Anterior cingulate cortex (tissue), 58 donors: Measurements from ENCODE around the gene NTHL1.

Experiments
- DNase-seq, 58 donors: peaks; one replicate each; lab custom pipeline; 2025; lab: John Stamatoyannopoulos, UW

The NTHL1 gene

DNA sequence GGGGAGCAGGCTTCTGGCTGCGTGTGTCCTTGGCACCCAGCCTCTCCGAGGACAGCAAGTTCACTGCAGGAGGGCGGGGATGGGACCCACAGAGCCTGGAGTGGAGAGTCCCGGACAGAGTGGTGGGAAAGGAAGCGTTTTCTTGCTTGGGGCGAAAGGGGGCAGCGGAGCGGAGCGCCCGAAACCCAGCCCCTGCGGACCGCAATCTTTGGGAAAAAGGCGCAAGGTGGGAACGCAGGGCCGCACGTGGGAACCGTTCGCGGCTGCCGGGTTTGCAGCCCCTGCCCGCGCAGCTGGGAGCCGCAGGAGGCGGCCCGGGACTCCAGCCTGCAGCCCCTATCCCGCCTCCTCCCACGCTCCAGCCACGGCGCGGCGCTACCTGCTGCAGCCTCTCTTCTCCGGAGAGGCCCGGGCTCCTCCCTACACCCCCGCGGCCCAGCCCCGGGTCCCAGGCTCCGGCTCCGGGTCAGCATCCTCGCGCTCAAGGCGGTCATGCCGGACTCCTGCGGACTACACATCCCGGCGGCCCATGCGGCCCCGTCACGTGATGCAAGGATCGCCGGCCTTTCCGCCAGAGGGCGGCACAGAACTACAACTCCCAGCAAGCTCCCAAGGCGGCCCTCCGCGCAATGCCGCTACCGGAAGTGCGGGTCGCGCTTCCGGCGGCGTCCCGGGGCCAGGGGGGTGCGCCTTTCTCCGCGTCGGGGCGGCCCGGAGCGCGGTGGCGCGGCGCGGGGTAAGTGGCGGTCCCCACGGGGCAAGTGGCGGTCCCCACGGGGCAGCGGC, at the start of gene NTHL1, which contains the start of gene TSC2:
TSS of gene NTHL1 (minus strand) at position 505 of the 786 bp plus-strand sequence. CDS start at position 494, 11 bp downstream.
TSS of gene TSC2 (plus strand) at position 656 of the 786 bp plus-strand sequence. CDS start 631 bp downstream, outside the sequence.
- DNase-seq = peak; percentile 61 to 99 (median 95)

DNA sequence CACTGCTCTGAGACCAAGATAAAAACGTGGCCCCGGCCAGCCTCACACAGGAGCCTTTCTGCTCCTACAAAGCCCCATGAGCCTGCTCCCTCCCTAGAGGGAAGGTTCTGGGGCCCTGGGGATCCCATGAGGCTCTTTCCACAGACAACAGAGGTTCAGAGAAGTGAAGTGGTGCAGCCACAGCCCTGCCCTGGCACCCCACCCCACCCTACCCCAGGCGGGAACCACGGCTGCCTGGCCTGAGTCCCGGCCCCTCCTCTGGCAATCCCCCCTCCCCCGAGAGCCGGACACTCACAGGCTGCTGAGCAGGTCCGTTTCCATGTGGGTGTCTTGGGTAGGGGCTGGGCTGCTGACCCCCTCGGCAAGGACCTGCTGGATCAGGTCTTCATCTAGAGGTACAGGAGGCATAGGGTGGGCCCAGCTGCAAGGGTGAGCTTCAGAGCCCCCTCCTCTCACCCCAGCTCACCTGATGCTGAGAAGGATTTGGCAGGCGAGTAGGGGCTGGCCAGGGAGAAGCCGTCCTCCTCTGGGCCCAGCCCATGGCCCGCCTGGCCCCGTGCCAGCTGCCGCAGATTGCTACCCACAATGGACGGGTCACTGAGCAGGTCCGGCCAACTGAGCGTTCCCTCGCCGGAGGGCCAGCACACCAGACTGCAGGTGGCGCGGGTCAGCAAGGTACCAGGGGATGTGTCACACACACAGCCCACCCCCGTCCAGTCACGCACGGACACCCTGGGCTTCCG, 49.4 kb upstream of the NTHL1 start:
- peak in 11 of 58 donors; percentile 9 to 54 (median 33) for DNase-seq

DNA sequence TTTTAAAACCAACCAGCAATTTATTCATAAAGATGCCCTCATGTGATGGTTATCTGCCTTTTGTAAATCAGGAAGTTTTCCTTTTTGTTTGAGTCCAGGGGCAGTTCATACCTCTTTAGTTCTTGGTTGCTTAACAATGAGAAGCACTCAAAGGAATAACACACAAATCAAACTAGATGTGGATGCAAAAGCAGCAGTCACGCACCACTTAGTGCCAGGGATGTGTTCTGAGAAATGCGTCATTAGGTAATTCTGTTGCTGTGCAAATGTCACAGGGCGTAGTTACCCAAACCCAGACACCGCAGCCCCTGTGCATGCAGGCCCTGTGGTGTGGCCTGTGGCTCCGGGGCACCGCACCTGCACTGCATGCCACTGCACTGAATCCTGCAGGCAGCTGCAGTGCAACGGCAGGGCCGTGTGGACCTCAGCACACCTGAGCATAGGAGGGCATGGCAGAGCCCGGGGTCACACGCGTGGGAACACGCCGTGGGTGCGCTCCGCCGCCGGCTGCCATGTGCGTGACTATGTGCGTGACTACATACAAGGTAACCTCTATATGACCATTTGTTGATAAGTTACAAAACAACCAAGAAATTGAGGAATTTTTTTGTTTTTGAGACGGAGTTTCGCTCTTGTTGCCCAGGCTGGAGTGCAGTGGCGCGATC, 48.4 kb upstream of the NTHL1 start:
- DNase-seq = no peak

- no peak for DNase-seq
Measured at GRCh38 chr16:2095315-2095853, 47.8 kb upstream of the NTHL1 start.

- no peak for DNase-seq
Measured at GRCh38 chr16:2093793-2094192, 46.2 kb upstream of the NTHL1 start.

- no peak for DNase-seq
Measured at GRCh38 chr16:2092866-2093265, 45.2 kb upstream of the NTHL1 start.

DNA sequence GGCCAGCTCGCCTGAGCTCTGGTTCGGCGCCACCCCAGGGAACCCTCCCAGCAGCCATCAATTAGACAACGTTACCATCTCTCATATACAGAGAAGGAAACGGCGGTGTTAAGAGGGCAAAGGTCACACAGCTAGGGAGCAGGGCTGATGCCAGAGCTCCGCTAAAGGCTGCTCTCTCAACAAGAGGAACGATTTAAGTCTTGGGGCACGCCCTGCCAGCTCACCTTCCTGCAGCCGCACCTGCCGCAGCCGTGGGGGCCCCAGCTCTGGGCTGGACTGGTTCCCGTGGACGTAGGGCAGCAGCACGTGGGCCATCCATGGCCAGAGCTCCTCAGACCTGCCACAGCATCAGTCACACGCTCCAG, 44.6 kb upstream of the NTHL1 start:
- no peak for DNase-seq

GRCh38 chr16:2091547-2092255, 44.1 kb upstream of the NTHL1 start:
- DNase-seq = no peak

DNA sequence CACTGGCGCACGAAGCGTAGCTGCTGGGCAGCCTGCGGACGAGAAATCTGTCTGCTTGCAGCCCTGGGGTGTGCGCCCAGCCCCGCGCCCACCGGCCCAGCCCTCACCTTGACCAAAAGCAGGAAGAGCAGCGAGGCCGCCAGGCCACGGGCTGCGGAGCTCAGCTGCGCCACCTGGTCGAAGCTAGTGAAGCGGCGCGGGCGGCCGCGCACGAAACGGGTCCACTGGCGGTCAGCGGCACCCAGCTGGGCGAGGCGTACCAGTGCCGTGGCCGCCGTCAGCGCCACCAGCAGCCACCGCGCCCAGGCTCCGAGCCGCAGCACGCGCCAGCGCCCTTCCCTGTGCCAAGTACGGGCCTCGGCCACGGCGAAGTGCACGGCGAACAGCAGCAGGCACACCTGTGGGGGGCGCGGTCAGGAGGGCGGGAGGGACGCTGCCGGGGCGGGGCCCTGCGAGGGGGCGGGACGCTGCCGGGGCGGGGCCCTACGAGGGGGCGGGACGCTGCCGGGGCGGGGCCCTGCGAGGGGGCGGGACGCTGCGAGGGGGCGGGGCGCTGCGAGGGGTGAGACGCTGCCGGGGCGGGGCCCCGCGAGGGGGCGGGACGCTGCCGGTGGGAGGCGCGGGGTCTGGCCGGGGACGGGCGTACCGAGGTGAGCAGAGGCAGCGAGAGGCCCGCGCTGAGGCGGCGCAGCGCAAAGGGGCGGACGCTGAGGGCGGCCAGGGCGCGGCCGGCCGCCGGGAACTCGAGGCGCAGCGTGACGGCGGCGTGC, 43.3 kb upstream of the NTHL1 start:
- peak in 5 of 58 donors; percentile 7 to 48 (median 24) for DNase-seq

DNA sequence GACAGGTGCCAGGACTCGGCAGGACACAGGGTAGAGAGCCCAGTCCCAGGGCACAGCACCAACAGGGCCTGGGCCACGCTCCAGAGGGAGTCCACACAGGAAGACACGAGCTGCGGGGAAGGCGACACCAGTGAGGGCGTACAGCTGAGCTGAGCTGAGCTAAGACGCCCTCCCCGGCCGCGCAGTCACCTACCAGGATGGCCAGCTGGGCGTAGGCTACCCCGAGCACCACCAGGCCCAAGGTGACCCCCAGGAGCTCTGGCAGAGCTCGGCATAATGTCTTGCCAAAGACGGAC, 42.8 kb upstream of the NTHL1 start:
- peak in 8 of 58 donors; percentile 14 to 51 (median 28) for DNase-seq

DNA sequence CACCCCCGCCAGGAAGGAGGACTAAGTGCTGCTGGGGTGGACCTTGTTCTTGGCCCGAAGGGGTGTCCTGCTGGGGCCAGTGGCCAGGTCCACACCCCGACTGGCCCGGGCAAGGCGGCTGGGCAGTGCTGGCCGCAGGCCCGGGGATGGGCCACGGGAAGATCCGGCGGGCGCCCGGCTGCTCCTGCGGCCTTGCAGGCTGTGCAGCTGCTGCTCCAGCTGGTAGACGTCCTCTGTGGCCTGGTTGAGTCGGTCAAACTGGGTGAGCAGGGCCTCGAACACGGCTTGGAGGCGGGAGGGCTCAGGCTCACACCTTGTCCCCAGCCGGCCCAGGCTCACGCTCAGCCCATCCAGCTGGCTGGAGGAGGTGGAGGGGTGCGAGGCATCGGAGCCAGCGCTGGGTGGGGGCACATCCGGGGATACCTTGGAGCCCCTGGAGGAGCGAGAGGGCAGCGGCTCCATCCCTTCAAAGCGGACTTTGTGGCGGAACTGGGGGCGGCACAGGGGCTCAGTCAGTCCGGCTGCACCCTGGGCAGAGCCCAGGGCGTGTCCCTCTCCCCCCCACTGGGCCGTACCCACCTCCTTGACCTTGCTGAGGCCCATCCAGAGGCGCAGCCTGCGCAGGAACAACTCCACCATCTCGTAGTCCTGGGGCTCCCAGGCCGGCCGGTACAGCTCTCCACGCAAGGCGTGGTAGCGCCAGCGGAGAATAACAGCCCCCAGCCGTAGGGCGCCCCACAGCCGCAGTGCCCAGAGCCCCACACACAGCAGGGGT, 42.3 kb upstream of the NTHL1 start:
- DNase-seq = peak in 3 of 58 donors; percentile 23 to 29 (median 23)

DNA sequence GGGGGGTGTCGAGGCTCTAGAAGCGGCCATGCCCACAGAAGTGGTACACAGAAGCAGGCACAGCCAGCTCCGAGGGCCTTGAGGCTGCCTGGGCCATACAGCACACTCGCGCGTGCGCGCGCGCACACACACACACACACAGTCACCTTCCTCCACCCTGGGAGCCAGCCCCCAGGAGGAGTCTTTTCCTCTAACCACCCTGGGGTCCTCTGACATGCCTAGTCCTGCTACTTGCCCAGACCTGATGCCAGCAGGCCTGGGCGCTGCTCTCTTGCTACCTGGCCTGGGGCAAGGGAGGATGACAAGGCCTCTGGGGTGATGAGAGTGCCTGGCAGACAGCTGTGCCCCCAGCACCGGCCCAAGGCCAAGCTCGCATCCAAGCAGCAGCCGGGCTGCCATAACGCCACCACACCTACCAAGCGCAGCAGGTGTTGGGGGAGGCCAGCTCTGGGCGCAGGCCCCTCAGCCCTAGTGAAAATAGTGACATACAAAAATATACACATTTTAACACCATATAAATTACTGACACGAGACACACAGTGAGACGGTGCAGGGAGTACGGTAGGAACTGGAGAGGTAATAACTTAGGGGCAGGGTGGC, 41.2 kb upstream of the NTHL1 start:
- no peak for DNase-seq

DNA sequence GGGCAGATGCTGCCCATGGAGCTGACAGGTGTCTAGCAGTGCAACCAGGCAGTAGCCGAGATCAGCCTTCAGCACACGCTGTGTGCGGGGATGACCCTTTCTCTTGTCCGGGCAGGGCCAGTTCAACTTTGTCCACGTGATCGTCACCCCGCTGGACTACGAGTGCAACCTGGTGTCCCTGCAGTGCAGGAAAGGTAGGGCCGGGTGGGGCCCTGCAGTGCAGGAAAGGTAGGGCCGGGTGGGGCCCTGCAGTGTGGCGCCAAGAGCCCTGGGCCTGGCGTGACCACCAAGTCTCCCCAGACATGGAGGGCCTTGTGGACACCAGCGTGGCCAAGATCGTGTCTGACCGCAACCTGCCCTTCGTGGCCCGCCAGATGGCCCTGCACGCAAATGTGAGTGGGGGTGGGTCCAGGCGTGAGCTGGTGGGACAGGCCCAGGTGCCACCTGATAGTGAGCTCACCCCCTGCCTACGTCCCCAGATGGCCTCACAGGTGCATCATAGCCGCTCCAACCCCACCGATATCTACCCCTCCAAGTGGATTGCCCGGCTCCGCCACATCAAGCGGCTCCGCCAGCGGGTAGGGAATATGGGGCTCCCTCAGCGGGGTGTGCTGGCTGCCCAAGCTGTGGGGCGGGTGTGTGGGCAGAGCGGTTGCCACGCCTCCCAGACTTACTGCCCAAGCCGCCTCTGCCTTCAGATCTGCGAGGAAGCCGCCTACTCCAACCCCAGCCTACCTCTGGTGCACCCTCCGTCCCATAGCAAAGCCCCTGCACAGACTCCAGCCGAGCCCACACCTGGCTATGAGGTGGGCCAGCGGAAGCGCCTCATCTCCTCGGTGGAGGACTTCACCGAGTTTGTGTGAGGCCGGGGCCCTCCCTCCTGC, 40.4 kb upstream of the NTHL1 start:
- DNase-seq = peak in 1 of 58 donors; percentile 14

- DNase-seq = no peak
Measured at GRCh38 chr16:2086812-2087747, 39.4 kb upstream of the NTHL1 start.

- DNase-seq = no peak
Measured at GRCh38 chr16:2086106-2086742, 38.6 kb upstream of the NTHL1 start.

DNA sequence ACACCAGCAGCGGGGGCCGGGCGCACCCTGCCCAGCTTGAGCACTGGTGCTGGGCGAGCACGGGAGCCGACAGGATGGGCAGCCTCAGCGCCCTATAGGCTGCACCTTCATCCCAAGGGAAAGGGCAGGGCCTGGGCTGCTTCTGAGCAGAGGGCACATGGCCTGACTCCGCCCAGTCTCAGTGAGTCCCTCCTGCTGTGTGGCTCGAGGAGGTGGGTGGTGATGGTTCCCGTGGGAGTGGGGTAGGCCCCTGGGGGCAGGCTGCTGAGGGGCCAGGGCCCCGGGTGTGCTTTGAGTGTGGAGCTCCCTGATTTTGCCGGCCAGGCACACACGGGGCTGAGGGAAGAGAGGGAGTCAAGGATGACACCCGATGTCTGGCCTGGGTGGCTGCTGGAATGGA, 38.0 kb upstream of the NTHL1 start:
- no peak for DNase-seq
